ENCODE data around the gene NTM.

NTM gene

GRCh38 chr11:131356206-131356605, 14.2 kb upstream of the NTM start:
- Histone ChIP-seq H3K36me3 (ENCODE audit: control insufficient read depth in 2 of 2, insufficient read depth in 1 of 2, low read length in 2 of 2) (no peaks in the 10 kb centered on the region), H3K9me3 (ENCODE audit: control insufficient read depth, insufficient read depth, low read depth, low read length) (no peaks in the 10 kb centered on the region), H3K4me3 (ENCODE audit: low read depth, low read length) (no peak overlapping the region), H3K27ac (ENCODE audit: extremely low read depth, low read depth, low read length) (no peak overlapping the region), H3K4me1 (ENCODE audit: control insufficient read depth, insufficient read depth, low read length) (no peaks in the 10 kb centered on the region)
- ChIA-PET CTCF (interaction anchor here (0.7 kb wide), 1 partner anchor 17 kb away, joined by 3 read pairs; no protein-coding TSS in a partner anchor), POLR2A (no interaction called here)
- TF ChIP-seq ZNF473 (tag by site-specific recombination; IDR thresholded peaks at IDR 0.05) (no peak), ZNF791 (tag by site-specific recombination; IDR thresholded peaks at IDR 0.05) (no peak), ZIC2 (tag by site-specific recombination; IDR thresholded peaks at IDR 0.05) (no peak), ZNF549 (tag by site-specific recombination; IDR thresholded peaks at IDR 0.05) (no peak), ZNF639 (tag by site-specific recombination; IDR thresholded peaks at IDR 0.05) (no peak), MZF1 (tag by site-specific recombination; IDR thresholded peaks at IDR 0.05; ENCODE audit: borderline replicate concordance) (no peak), IKZF3 (tag by site-specific recombination; IDR thresholded peaks at IDR 0.05) (no peak), ZNF707 (tag by site-specific recombination; IDR thresholded peaks at IDR 0.05) (no peak), BCL11A (tag by site-specific recombination; IDR thresholded peaks at IDR 0.05; ENCODE audit: low read depth) (no peak), ZNF792 (tag by site-specific recombination; IDR thresholded peaks at IDR 0.05) (no peak), ZNF544 (tag by site-specific recombination; IDR thresholded peaks at IDR 0.05) (no peak), YY1 (tag by site-specific recombination; IDR thresholded peaks at IDR 0.05) (no peak), HOXA7 (CRISPR knock-in tag; IDR thresholded peaks at IDR 0.05; ENCODE audit: borderline replicate concordance) (no peak), ZBTB20 (tag by site-specific recombination; IDR thresholded peaks at IDR 0.05) (no peak)

GRCh38 chr11:131365329-131365930, 5.0 kb upstream of the NTM start:
- POLR2A ChIA-PET, result no interaction called here
- H3K4me1 ChIP-seq (ENCODE audit: control insufficient read depth, insufficient read depth, low read length), result no peaks in the 10 kb centered on the region
- CTCF ChIA-PET, result no interaction called here
- TF ChIP-seq ZBTB21 (tag by site-specific recombination; IDR thresholded peaks at IDR 0.05) (no peak), FEZF1 (tag by site-specific recombination; IDR thresholded peaks at IDR 0.05) (no peak), ZNF248 (tag by site-specific recombination; IDR thresholded peaks at IDR 0.05) (no peak), ZNF2 (tag by site-specific recombination; IDR thresholded peaks at IDR 0.05) (no peak), ZSCAN5A (tag by site-specific recombination; IDR thresholded peaks at IDR 0.05) (no peak), SCRT2 (tag by site-specific recombination; IDR thresholded peaks at IDR 0.05) (no peak), ZNF311 (tag by site-specific recombination; IDR thresholded peaks at IDR 0.05; ENCODE audit: borderline replicate concordance) (no peak), ZFP37 (tag by site-specific recombination; IDR thresholded peaks at IDR 0.05) (no peak), ZNF488 (tag by site-specific recombination; IDR thresholded peaks at IDR 0.05) (no peak), ZNF121 (tag by site-specific recombination; IDR thresholded peaks at IDR 0.05) (no peak), ZNF221 (tag by site-specific recombination; IDR thresholded peaks at IDR 0.05; ENCODE audit: borderline replicate concordance) (no peak), ZNF645 (tag by site-specific recombination; IDR thresholded peaks at IDR 0.05) (no peak), ZNF18 (tag by site-specific recombination; IDR thresholded peaks at IDR 0.05) (no peak), ZNF354C (tag by site-specific recombination; IDR thresholded peaks at IDR 0.05; ENCODE audit: borderline replicate concordance, low read depth) (no peak)

More at GRCh38 chr11:131365329-131365930, 5.0 kb upstream of the NTM start:
- H3K27ac ChIP-seq (ENCODE audit: extremely low read depth, low read depth, low read length), result no peak overlapping the region
- H3K36me3 ChIP-seq (ENCODE audit: control insufficient read depth in 2 of 2, insufficient read depth in 1 of 2, low read length in 2 of 2), result no peaks in the 10 kb centered on the region
- H3K9me3 ChIP-seq (ENCODE audit: control insufficient read depth, insufficient read depth, low read depth, low read length), result no peaks in the 10 kb centered on the region
- no peak overlapping the region for H3K4me3 ChIP-seq (ENCODE audit: low read depth, low read length)

Data from HEK293 (cell line).